Measurements from ENCODE around the gene MT2A.

Gene MT2A

DNA sequence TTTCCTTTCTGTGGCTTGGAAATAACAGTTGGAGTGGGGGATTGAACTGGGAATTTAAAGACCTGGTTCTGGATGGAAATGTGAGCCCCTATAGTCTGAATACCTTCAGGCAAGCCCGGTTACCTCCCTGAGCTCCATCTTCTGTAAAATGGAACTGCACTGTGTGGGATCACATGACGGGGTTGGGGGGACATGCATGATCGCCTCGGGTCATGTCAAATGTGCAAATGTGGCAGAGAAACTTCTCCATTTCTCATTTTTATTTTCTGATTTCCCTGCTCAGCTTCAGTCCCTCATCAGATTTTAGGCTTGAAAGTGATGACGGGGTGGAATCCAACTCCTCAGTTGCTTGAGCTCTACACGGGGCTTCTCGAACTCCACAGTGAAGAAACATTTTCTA lies 44.8 kb downstream of the MT2A start:
- TF ChIP-seq, protein P1, sequence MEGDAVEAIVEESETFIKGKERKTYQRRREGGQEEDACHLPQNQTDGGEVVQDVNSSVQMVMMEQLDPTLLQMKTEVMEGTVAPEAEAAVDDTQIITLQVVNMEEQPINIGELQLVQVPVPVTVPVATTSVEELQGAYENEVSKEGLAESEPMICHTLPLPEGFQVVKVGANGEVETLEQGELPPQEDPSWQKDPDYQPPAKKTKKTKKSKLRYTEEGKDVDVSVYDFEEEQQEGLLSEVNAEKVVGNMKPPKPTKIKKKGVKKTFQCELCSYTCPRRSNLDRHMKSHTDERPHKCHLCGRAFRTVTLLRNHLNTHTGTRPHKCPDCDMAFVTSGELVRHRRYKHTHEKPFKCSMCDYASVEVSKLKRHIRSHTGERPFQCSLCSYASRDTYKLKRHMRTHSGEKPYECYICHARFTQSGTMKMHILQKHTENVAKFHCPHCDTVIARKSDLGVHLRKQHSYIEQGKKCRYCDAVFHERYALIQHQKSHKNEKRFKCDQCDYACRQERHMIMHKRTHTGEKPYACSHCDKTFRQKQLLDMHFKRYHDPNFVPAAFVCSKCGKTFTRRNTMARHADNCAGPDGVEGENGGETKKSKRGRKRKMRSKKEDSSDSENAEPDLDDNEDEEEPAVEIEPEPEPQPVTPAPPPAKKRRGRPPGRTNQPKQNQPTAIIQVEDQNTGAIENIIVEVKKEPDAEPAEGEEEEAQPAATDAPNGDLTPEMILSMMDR (IDR thresholded peaks at IDR 0.05; ENCODE audit: low read depth, low read length) = no peak

DNA sequence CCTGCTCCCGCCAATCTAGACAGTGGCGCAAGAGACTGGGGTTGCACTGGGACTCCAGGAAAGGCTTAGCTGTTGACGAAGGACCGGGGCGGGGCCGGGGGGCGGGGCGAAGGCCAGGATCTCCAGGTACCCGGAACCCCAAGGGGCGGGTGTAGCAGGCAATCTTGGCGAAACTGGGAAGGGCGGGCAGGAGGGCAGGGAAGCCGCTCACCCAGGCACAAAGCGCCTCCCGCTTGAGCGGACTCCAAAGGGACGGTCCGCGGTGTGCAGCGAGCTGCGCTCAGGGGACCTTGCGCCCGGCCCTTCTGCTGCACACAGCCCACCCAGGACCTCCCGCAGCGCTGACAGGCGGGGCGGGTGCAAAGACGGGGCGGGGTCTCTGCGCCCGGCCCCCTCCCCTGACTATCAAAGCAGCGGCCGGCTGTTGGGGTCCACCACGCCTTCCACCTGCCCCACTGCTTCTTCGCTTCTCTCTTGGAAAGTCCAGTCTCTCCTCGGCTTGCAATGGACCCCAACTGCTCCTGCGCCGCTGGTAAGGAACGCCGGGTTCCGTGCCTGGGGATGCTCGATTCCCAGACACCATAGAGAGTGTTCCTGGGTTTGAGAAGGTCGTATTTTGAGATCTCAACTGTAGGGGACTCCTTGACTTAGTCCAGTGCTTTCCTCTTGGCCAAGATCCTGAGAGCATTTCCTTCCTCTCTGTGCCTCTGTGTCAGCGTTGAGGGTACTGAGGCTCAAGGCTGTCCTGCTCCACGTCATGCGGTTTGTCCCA lies 49.4 kb downstream of the MT2A start, which contains the start of gene MT1F:
Gene MT1F, plus strand, starts transcription at position 405 of the 772 bp plus-strand sequence. Its CDS starts 100 bp downstream, at position 505.
- peak; percentile 40 for DNase-seq
- TF ChIP-seq, protein P1 (IDR thresholded peaks at IDR 0.05; ENCODE audit: low read depth, low read length) = no peak
- Histone ChIP-seq H3K9me3 (no peaks in the 10 kb centered on the region), H3K36me3 (no peaks in the 10 kb centered on the region), H3K4me1 (no peaks in the 10 kb centered on the region), H3K4me3 (ENCODE audit: low read depth, low read length) (peak within 1 kb of the TSS; percentile 38), H3K27me3 (peaks cover 52% of the 10 kb centered on the region)

More for the DNA sequence above, 44.8 kb downstream of the MT2A start:
- no peak overlapping the region for H3K4me3 ChIP-seq (ENCODE audit: low read depth, low read length)
- H3K4me1 ChIP-seq = no peaks in the 10 kb centered on the region
- no peaks in the 10 kb centered on the region for H3K36me3 ChIP-seq
- H3K27me3 ChIP-seq = peaks cover 7% of the 10 kb centered on the region
- DNase-seq = no peak
- H3K9me3 ChIP-seq = no peaks in the 10 kb centered on the region

DNA sequence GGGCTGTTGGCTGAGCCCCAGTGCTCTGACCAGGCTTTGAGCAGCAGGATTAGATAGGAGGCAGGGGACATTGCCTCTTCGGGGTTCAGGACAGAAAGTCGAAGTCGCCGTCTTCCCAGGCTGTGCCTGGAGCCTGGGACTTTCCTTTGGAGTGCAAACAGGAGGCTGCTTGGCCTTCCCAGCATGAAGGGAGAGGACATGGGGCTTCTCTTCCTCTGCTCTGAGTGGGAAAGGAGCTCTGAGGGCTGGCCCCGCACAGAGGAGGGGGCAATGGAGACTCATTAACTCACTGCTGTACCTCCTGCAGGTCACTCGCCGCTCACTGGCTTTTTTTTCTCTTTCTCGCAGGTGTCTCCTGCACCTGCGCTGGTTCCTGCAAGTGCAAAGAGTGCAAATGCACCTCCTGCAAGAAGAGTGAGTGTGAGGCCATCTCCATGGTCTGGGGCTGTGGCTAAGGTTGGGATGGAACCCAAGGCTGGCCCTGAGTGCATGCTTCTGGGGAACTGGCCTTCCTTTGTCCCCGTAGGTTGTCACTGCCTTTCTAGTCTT lies 50.0 kb downstream of the MT2A start:
- DNase-seq = no peak
- TF ChIP-seq, protein P1 (IDR thresholded peaks at IDR 0.05; ENCODE audit: low read depth, low read length) = no peak
- H3K36me3 ChIP-seq = no peaks in the 10 kb centered on the region
- no peaks in the 10 kb centered on the region for H3K9me3 ChIP-seq
- peaks cover 58% of the 10 kb centered on the region for H3K27me3 ChIP-seq
- no peaks in the 10 kb centered on the region for H3K4me1 ChIP-seq
- no peak overlapping the region; the same call in 1 of the 2 replicates for H3K4me3 ChIP-seq (ENCODE audit: low read depth, low read length)

Data from BE2C (cell line).